Ectodermal cell (in vitro differentiated cells): ENCODE data around the gene ANKHD1.

Source experiments
- H3K27ac ChIP-seq: 2 replicates; pipeline ENCODE4 v1.7.0; 2013; ENCODE audit warnings: mild to moderate bottlenecking, low read depth, low read length; ENCODE audit not compliant: insufficient read depth, poor library complexity, severe bottlenecking
- H3K27me3 ChIP-seq: 2 replicates; pipeline ENCODE4 v1.7.0; 2013; ENCODE audit warnings: mild to moderate bottlenecking, low read length; ENCODE audit not compliant: insufficient read depth, control insufficient read depth, poor library complexity, severe bottlenecking
- H3K36me3 ChIP-seq: one replicate; pipeline ENCODE4 v1.7.0; 2013; ENCODE audit warnings: low read length; ENCODE audit not compliant: control insufficient read depth, insufficient read depth
- H3K4me1 ChIP-seq: one replicate; pipeline ENCODE4 v1.7.0; 2013; ENCODE audit warnings: low read length; ENCODE audit not compliant: control insufficient read depth, insufficient read depth
- H3K4me3 ChIP-seq: 2 replicates; pipeline ENCODE4 v1.7.0; 2013; ENCODE audit warnings: low read depth, low read length, control low read depth; ENCODE audit not compliant: insufficient read depth
- H3K9me3 ChIP-seq: 2 replicates; pipeline ENCODE4 v1.7.0; 2013; ENCODE audit warnings: mild to moderate bottlenecking, low read length, moderate library complexity; ENCODE audit not compliant: control insufficient read depth
- WGBS, 2 experiments: methylation state at CpG; one replicate each; pipeline ENCODE4 v1.1.7; 2013; ENCODE audit warnings: missing lambda C conversion rate in 2 of 2; 5-methylcytosine and 5-hydroxymethylcytosine counted together

Gene ANKHD1

GRCh38 chr5:140362875-140363630 is 38.6 kb upstream of the ANKHD1 start:
- peaks cover 8% of the 10 kb centered on the region for H3K27me3 ChIP-seq
- H3K36me3 ChIP-seq: no peaks in the 10 kb centered on the region
- H3K27ac ChIP-seq: no peak overlapping the region
- 17 to 18% methylated on average over 29 of the region's 29 CpGs for WGBS, 2 experiments
- no peaks in the 10 kb centered on the region for H3K4me1 ChIP-seq
- no peaks in the 10 kb centered on the region for H3K9me3 ChIP-seq
- peak overlapping the region; percentile 33 for H3K4me3 ChIP-seq

- 72 to 76% methylated on average over 20 of the region's 20 CpGs for WGBS, 2 experiments
- Histone ChIP-seq H3K36me3 (no peaks in the 10 kb centered on the region), H3K9me3 (no peaks in the 10 kb centered on the region), H3K27ac (no peak overlapping the region), H3K27me3 (peaks cover 8% of the 10 kb centered on the region), H3K4me1 (no peaks in the 10 kb centered on the region), H3K4me3 (peak overlapping the region; percentile 33)
These were observed 37.8 kb upstream of the ANKHD1 start for GRCh38 chr5:140363631-140364471.

GRCh38 chr5:140364472-140364765 is 37.2 kb upstream of the ANKHD1 start:
- Histone ChIP-seq H3K36me3 (no peaks in the 10 kb centered on the region), H3K4me1 (no peaks in the 10 kb centered on the region), H3K27me3 (peaks cover 8% of the 10 kb centered on the region), H3K27ac (no peak overlapping the region), H3K4me3 (no peak overlapping the region), H3K9me3 (no peaks in the 10 kb centered on the region)
- WGBS, 2 experiments: 95 to 97% methylated on average over 3 of the region's 3 CpGs

- Histone ChIP-seq H3K27me3 (peaks cover 8% of the 10 kb centered on the region), H3K9me3 (no peaks in the 10 kb centered on the region), H3K36me3 (no peaks in the 10 kb centered on the region), H3K27ac (no peak overlapping the region), H3K4me3 (no peak overlapping the region), H3K4me1 (no peaks in the 10 kb centered on the region)
- 81 to 91% methylated on average over 3 of the region's 3 CpGs for WGBS, 2 experiments
These were observed 36.4 kb upstream of the ANKHD1 start for GRCh38 chr5:140365282-140365681.

GRCh38 chr5:140365941-140366340 is 35.7 kb upstream of the ANKHD1 start:
- Histone ChIP-seq H3K9me3 (no peaks in the 10 kb centered on the region), H3K27me3 (peaks cover 8% of the 10 kb centered on the region), H3K36me3 (no peaks in the 10 kb centered on the region), H3K4me3 (no peak overlapping the region), H3K27ac (no peak overlapping the region), H3K4me1 (no peaks in the 10 kb centered on the region)
- whole genome bisulfite sequencing, 2 experiments: 91 to 96% methylated on average over 4 of the region's 4 CpGs

GRCh38 chr5:140366589-140367255 is 34.9 kb upstream of the ANKHD1 start:
- Histone ChIP-seq H3K9me3 (no peaks in the 10 kb centered on the region), H3K36me3 (no peaks in the 10 kb centered on the region), H3K27ac (no peak overlapping the region), H3K4me1 (no peaks in the 10 kb centered on the region), H3K4me3 (no peak overlapping the region), H3K27me3 (peaks cover 8% of the 10 kb centered on the region)
- WGBS, 2 experiments: 87 to 89% methylated on average over 7 of the region's 7 CpGs

- H3K27ac ChIP-seq: no peak overlapping the region
- no peaks in the 10 kb centered on the region for H3K4me1 ChIP-seq
- H3K4me3 ChIP-seq: no peak overlapping the region
- WGBS, 2 experiments: 90 to 93% methylated on average over 8 of the region's 8 CpGs
- H3K36me3 ChIP-seq: no peaks in the 10 kb centered on the region
- H3K27me3 ChIP-seq: peaks cover 8% of the 10 kb centered on the region
- no peaks in the 10 kb centered on the region for H3K9me3 ChIP-seq
These were observed 34.2 kb upstream of the ANKHD1 start for GRCh38 chr5:140367256-140368013.

- no peaks in the 10 kb centered on the region for H3K27me3 ChIP-seq
- no peak overlapping the region for H3K27ac ChIP-seq
- no peaks in the 10 kb centered on the region for H3K36me3 ChIP-seq
- no peaks in the 10 kb centered on the region for H3K4me1 ChIP-seq
- no peaks in the 10 kb centered on the region for H3K9me3 ChIP-seq
- 91 to 92% methylated on average over 3 of the region's 3 CpGs for WGBS, 2 experiments
- H3K4me3 ChIP-seq: no peak overlapping the region
These were observed 30.1 kb upstream of the ANKHD1 start for GRCh38 chr5:140371356-140372151.

GRCh38 chr5:140372971-140373487 is 28.6 kb upstream of the ANKHD1 start:
- H3K4me1 ChIP-seq: no peaks in the 10 kb centered on the region
- no peak overlapping the region for H3K4me3 ChIP-seq
- no peaks in the 10 kb centered on the region for H3K9me3 ChIP-seq
- no peaks in the 10 kb centered on the region for H3K36me3 ChIP-seq
- no peak overlapping the region for H3K27ac ChIP-seq
- WGBS, 2 experiments: 22 to 28% methylated on average over 2 of the region's 2 CpGs
- H3K27me3 ChIP-seq: no peaks in the 10 kb centered on the region
